Activated CD8-positive, alpha-beta T cell treated with anti-CD3 and anti-CD28 coated beads, Interleukin-2, amount 10 ng/mL, durations not matched to agents 7 days and 5 days (primary cell): Measurements from ENCODE around the gene DPP4. TPM values are rescaled to one million over a fixed set of nuclear protein-coding genes. Genes with fewer than 3 reads are reported as not detected.

Experiments
- ATAC-seq: fragments of 150-1000 bp; cut with Tn5 transposase; one replicate; pipeline ENCODE4 v1.10.0; 2021; ENCODE audit warnings: moderate library complexity
- CTCF ChIA-PET: fragments of 350-600 bp; sonication (Branson Sonifier 250); formaldehyde crosslinking; loops from one replicate; lab custom pipeline; 2021; ENCODE audit warnings: antibody characterized with exemption; lab: Charles Lee
- POLR2A ChIA-PET: fragments of 350-600 bp; sonication (Branson Sonifier 250); formaldehyde crosslinking; loops from one replicate; lab custom pipeline; 2021; ENCODE audit warnings: antibody characterized with exemption; lab: Charles Lee
- DNase-seq: peaks from one replicate; pipeline ENCODE4 v3.0.0-alpha.2; 2020
- H3K27ac Mint-ChIP-seq: one replicate; pipeline ENCODE4 v1.8.0; 2021; ENCODE audit warnings: mild to moderate bottlenecking, mixed read lengths
- H3K27me3 Mint-ChIP-seq: one replicate; pipeline ENCODE4 v1.8.0; 2021; ENCODE audit warnings: low read depth, mixed read lengths
- H3K36me3 Mint-ChIP-seq: one replicate; pipeline ENCODE4 v1.8.0; 2021; ENCODE audit warnings: low read depth, mixed read lengths
- H3K4me1 Mint-ChIP-seq: one replicate; pipeline ENCODE4 v1.8.0; 2021; ENCODE audit warnings: low read depth, mixed read lengths
- H3K4me3 Mint-ChIP-seq: one replicate; pipeline ENCODE4 v1.8.0; 2021; ENCODE audit warnings: mild to moderate bottlenecking, mixed read lengths
- H3K9me3 Mint-ChIP-seq: one replicate; pipeline ENCODE4 v1.8.0; 2022; ENCODE audit warnings: mixed read lengths; ENCODE audit not compliant: insufficient read depth
- total RNA-seq, 2 experiments: library from RNA; stranded (reverse); gene quantifications; one replicate each; pipeline ENCODE4 v1.2.3, GENCODE V29; 2021

Gene DPP4
- total RNA-seq, 2 experiments from 2014 or later, result 158 TPM

DNA sequence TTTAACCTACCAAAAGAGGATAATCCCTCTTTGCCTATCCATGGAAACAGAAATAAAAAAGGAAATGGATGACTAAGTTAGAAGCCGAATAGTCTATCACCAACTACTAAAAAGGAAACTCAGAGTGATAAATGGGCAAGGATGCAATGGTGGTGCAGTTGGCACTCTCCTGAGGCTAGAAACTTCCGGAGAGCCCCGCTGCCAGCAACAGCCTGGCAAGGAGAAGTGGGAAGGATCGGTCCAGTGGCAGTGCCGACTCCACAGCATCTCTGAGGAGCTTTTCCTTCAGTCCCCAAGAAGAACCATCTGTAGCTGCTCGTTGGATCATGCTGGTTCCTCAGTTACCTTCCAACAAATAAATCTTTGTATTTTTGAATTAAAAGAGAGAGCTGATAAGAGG lies 74.7 kb downstream of the DPP4 start:
- H3K4me3 Mint-ChIP-seq, result no peak overlapping the region
- POLR2A ChIA-PET, result interaction anchor here (2.3 kb wide), 1 partner anchor 12 kb away, joined by 9 read pairs; no protein-coding TSS in a partner anchor
- DNase-seq (no peak), ATAC-seq (no peak)
- H3K27me3 Mint-ChIP-seq, result no peaks in the 10 kb centered on the region
- H3K27ac Mint-ChIP-seq, result no peak overlapping the region
- CTCF ChIA-PET, result interaction anchor here (0.9 to 3.1 kb wide), 5 partner anchors 8 to 127 kb away, joined by 4 to 14 read pairs (median 7); no protein-coding TSS in a partner anchor
- peaks cover 84% of the 10 kb centered on the region for H3K4me1 Mint-ChIP-seq
- no peaks in the 10 kb centered on the region for H3K9me3 Mint-ChIP-seq
- H3K36me3 Mint-ChIP-seq, result peaks cover 96% of the 10 kb centered on the region

DNA sequence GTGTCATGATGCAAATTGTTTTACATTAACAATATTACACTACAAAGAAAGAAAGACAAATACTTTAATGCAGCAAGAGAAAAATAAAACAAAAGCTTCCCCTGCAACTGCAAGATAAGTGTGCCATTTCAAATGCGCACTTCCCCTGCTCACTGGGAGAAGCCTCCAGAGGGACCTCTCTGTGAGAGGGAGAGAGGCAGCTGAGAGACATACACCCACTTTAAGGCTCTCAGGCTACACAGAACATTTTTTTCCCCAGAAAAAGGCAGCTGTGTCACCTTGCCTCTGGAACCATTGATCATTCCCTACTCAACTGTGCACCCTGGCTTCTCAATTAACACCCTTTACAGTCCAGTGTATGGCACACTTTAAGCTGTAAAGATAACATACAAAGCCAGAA lies 75.2 kb downstream of the DPP4 start:
- peaks cover 96% of the 10 kb centered on the region for H3K36me3 Mint-ChIP-seq
- no peak for ATAC-seq
- no peaks in the 10 kb centered on the region for H3K9me3 Mint-ChIP-seq
- H3K27ac Mint-ChIP-seq, result peak overlapping the region; percentile 76
- H3K4me3 Mint-ChIP-seq, result no peak overlapping the region
- no peak for DNase-seq
- POLR2A ChIA-PET, result interaction anchor here (1.8 to 2.3 kb wide), 2 partner anchors 12 to 46 kb away, joined by 9 read pairs; no protein-coding TSS in a partner anchor
- peaks cover 84% of the 10 kb centered on the region for H3K4me1 Mint-ChIP-seq
- CTCF ChIA-PET, result interaction anchor here (1.3 to 3.1 kb wide), 5 partner anchors 9 to 128 kb away, joined by 4 to 14 read pairs (median 7); no protein-coding TSS in a partner anchor
- H3K27me3 Mint-ChIP-seq, result no peaks in the 10 kb centered on the region

DNA sequence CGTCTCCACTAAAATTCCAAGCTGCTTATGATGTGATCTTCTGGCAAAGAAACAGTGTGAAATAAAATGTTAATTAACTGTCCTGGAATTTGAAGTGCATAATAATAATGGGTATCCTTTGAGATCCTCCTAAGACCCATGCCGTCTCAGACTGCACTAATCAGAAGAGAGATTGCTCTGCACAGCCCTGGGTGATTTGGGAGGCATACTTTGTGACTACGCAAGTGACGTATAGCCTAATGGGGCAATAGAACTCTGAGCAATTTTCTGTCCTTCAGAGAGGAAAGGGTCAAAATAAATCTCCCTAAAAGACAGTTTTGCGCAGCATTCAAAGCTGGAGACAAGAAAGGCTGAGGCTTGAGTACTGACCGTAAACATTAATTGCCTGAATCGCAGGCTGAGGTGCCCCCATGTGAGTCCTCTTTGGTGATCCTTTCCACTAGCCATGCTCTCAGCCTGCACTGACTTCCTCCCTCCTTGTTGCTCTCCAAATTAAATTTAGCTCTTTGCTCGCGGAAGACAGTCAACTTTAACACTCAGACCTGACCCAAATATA lies 76.0 kb downstream of the DPP4 start:
- peaks cover 86% of the 10 kb centered on the region for H3K4me1 Mint-ChIP-seq
- H3K9me3 Mint-ChIP-seq, result no peaks in the 10 kb centered on the region
- CTCF ChIA-PET, result interaction anchor here (1.5 to 3.1 kb wide), 4 partner anchors 10 to 51 kb away, joined by 4 to 15 read pairs (median 10); no protein-coding TSS in a partner anchor
- ATAC-seq, result no peak
- H3K27ac Mint-ChIP-seq, result peak overlapping the region; percentile 76
- no peak overlapping the region for H3K4me3 Mint-ChIP-seq
- DNase-seq, result no peak
- POLR2A ChIA-PET, result interaction anchor here (0.7 to 2.3 kb wide), 4 partner anchors 8 to 45 kb away, joined by 5 to 9 read pairs (median 7); no protein-coding TSS in a partner anchor
- peaks cover 95% of the 10 kb centered on the region for H3K36me3 Mint-ChIP-seq
- no peaks in the 10 kb centered on the region for H3K27me3 Mint-ChIP-seq

DNA sequence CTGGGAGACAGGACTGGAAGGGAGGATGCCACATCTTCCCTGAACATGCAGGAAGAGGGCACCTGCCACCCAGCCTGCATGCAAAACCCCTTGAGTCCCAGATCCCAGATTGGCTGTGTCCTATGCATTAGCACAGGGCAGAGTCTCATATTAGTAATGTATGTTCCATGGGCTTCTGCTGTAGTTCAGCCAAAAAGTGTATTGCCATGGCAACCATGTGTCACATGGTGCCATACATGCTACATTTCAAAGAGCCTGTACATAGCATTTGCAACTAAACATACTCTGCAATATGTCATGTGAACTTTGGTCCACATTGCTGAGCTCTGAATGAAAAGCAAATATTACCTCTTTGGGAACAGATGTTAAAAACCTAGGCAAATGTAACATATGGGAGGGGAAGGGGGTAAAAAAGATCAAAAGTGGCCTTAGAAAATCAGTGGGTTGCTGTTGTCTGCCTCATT lies 78.4 kb downstream of the DPP4 start:
- Mint-ChIP-seq H3K4me3 (peak overlapping the region; percentile 60), H3K4me1 (peaks cover 89% of the 10 kb centered on the region), H3K27me3 (no peaks in the 10 kb centered on the region), H3K27ac (peak overlapping the region; percentile 92), H3K9me3 (no peaks in the 10 kb centered on the region), H3K36me3 (peaks cover 87% of the 10 kb centered on the region)
- POLR2A ChIA-PET, result interaction anchor here (1.4 to 7.2 kb wide), 3 partner anchors 16 to 41 kb away, joined by 3 to 140 read pairs (median 49); no protein-coding TSS in a partner anchor
- DNase-seq (no peak), ATAC-seq (peak; percentile 38)
- CTCF ChIA-PET, result interaction anchor here (1.2 to 6.5 kb wide), 12 partner anchors 9 to 78 kb away, joined by 3 to 85 read pairs (median 7); partner anchors contain the start of gene DPP4

DNA sequence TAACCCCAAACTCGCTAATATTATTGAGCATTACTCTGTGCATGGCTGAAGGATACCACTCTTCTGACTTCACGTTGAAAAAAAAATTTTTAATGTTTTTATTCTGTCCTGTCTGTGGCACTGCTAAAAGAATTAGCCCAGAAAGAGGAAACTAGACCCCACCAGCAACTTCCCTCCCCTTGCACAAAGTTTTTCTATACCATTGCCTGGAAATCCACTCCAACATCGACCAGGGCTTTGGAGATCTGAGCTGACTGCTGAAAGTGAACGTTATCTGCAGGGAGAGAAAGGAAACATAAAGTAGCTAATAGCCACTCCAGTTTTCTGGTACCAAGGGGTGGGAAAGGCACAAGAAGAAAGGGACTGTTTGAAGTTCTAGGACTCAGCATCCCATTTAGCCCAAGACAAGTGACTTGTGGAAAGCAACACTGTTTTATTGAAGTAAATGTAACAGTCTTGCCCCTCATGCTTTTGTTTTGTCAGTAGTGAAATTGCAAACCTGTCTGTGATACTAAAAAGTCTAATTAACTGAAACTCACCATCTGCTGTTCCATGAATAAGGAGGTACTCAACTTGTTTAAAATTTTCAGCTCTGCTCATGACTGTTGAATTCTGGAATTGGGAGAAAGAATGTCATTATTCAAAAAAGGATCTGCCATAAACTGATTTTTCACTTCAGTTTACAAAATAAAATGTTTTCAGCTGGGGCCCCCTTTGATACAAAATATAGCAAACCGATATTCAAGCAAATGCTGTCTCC lies 79.1 kb downstream of the DPP4 start:
- CTCF ChIA-PET, result interaction anchor here (1.2 to 6.5 kb wide), 12 partner anchors 11 to 79 kb away, joined by 3 to 85 read pairs (median 10); partner anchors contain the start of gene DPP4

DNA sequence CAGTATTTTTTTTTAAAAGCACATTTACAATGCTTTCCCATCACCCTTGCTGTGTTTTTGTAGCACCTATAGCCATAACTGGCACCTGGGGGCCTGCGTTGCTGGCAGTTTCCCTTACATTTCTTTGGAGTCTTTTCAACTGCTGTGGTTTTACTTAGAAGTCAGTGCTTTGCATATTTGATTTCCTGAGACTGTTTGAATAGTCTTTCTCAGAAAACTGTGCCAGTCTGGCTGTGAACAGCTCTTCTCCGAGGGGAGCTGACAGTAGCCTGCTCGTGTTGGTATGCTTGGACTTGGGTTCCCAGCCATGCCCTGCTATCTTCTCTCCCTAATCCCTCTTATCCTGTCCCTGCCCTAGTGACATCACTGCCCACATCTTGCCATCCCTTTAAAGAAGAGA lies 81.5 kb downstream of the DPP4 start:
- H3K9me3 Mint-ChIP-seq, result no peaks in the 10 kb centered on the region
- POLR2A ChIA-PET, result interaction anchor here (0.7 to 7.2 kb wide), 22 partner anchors 9 to 326 kb away, joined by 3 to 140 read pairs (median 5); partner anchors contain the start of genes DPP4 and IFIH1
- ATAC-seq, result peak; percentile 89

More for the DNA sequence above, 79.1 kb downstream of the DPP4 start:
- POLR2A ChIA-PET, result interaction anchor here (0.6 to 7.2 kb wide), 5 partner anchors 10 to 41 kb away, joined by 3 to 140 read pairs (median 3); no protein-coding TSS in a partner anchor
- ATAC-seq, result no peak
- peaks cover 87% of the 10 kb centered on the region for H3K36me3 Mint-ChIP-seq
- H3K27me3 Mint-ChIP-seq, result no peaks in the 10 kb centered on the region
- peak overlapping the region; percentile 92 for H3K27ac Mint-ChIP-seq
- H3K9me3 Mint-ChIP-seq, result no peaks in the 10 kb centered on the region
- no peak for DNase-seq
- peak overlapping the region; percentile 60 for H3K4me3 Mint-ChIP-seq
- peaks cover 89% of the 10 kb centered on the region for H3K4me1 Mint-ChIP-seq

DNA sequence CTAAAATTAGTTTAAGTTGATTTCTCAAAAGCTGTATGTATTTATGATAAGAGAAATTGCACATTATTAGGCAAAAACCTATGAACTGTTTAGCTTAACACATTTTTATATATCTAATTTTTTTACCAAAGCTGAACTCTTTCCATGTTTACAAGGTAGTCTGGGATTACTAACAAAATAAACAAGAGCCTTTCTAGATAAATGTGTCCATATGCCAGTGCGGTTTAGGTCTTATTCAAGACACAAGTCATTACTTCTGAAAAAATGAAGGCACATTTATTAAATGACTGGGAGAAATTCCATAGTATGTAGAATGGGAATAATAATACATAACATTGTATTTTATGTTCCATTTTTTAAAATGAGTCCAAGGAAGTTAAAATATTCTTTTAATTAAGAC lies 82.0 kb downstream of the DPP4 start:
- Mint-ChIP-seq H3K9me3 (peaks cover 3% of the 10 kb centered on the region), H3K4me1 (peaks cover 80% of the 10 kb centered on the region), H3K4me3 (no peak overlapping the region), H3K36me3 (peaks cover 85% of the 10 kb centered on the region), H3K27ac (peak overlapping the region; percentile 96), H3K27me3 (no peaks in the 10 kb centered on the region)
- POLR2A ChIA-PET, result interaction anchor here (0.7 to 7.2 kb wide), 17 partner anchors 9 to 327 kb away, joined by 3 to 140 read pairs (median 5); partner anchors contain the start of genes DPP4 and IFIH1
- no peak for ATAC-seq
- CTCF ChIA-PET, result interaction anchor here (0.8 to 6.5 kb wide), 12 partner anchors 10 to 133 kb away, joined by 3 to 85 read pairs (median 5); partner anchors contain the start of gene DPP4
- no peak for DNase-seq

More for the DNA sequence above, 81.5 kb downstream of the DPP4 start:
- H3K27ac Mint-ChIP-seq, result peak overlapping the region; percentile 96
- CTCF ChIA-PET, result interaction anchor here (0.7 to 6.5 kb wide), 18 partner anchors 9 to 132 kb away, joined by 3 to 85 read pairs (median 5); partner anchors contain the start of gene DPP4
- peak; percentile 81 for DNase-seq
- peak overlapping the region; percentile 77 for H3K4me3 Mint-ChIP-seq
- peaks cover 85% of the 10 kb centered on the region for H3K36me3 Mint-ChIP-seq
- H3K4me1 Mint-ChIP-seq, result peaks cover 83% of the 10 kb centered on the region
- H3K27me3 Mint-ChIP-seq, result no peaks in the 10 kb centered on the region

DNA sequence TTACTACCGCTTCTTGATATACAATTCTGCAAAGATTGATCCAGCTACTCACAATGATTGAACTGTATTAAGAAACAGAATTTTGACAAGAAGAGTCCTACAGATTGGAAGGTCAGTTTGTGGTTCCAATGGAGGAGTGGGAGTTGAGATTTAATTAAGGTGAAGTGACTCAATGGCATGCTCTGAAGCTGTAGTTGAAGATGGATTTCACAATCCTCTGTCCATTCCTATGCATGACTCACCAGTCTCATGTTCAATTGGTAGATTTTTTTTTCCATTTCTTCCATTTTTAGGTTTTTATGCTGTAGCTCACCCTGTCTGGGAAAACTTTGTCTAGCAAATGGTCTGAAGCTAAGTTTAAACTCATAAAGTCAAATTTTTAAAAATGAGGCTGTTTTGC lies 83.3 kb downstream of the DPP4 start:
- no peak overlapping the region for H3K4me3 Mint-ChIP-seq
- CTCF ChIA-PET, result interaction anchor here (0.7 to 6.5 kb wide), 8 partner anchors 11 to 136 kb away, joined by 3 to 71 read pairs (median 4); no protein-coding TSS in a partner anchor
- ATAC-seq (no peak), DNase-seq (no peak)
- peaks cover 7% of the 10 kb centered on the region for H3K9me3 Mint-ChIP-seq
- POLR2A ChIA-PET, result interaction anchor here (0.9 to 7.2 kb wide), 2 partner anchors 12 to 37 kb away, joined by 3 to 140 read pairs; no protein-coding TSS in a partner anchor
- H3K36me3 Mint-ChIP-seq, result peaks cover 82% of the 10 kb centered on the region
- no peaks in the 10 kb centered on the region for H3K27me3 Mint-ChIP-seq
- peak overlapping the region; percentile 45 for H3K27ac Mint-ChIP-seq
- H3K4me1 Mint-ChIP-seq, result peaks cover 70% of the 10 kb centered on the region

DNA sequence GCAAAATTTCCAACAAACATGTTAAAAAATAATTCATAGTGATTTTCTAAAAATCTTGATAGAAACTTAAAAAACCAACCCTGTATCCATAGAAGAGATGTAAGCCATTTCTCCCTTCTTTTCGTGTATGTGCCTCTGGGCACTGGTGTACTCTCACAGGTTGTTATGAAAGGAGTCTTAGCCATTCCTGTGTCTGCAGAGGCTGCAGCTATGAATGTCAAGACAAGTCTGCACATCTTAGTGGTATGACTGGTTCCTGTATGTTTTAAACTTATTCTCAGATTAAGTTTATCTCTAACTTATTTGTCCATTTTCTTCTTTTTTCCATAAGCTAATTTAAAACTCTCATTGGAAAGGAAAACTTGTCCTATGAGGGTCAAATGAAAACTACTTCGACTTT lies 84.0 kb downstream of the DPP4 start:
- no peaks in the 10 kb centered on the region for H3K27me3 Mint-ChIP-seq
- no peak overlapping the region for H3K4me3 Mint-ChIP-seq
- ChIA-PET CTCF (interaction anchor here (1.3 to 1.8 kb wide), 6 partner anchors 10 to 44 kb away, joined by 3 to 7 read pairs (median 4); no protein-coding TSS in a partner anchor), POLR2A (interaction anchor here (0.9 to 7.2 kb wide), 2 partner anchors 11 to 36 kb away, joined by 3 to 140 read pairs; no protein-coding TSS in a partner anchor)
- peaks cover 63% of the 10 kb centered on the region for H3K4me1 Mint-ChIP-seq
- no peak for DNase-seq
- H3K36me3 Mint-ChIP-seq, result peaks cover 75% of the 10 kb centered on the region
- no peak for ATAC-seq
- peaks cover 7% of the 10 kb centered on the region for H3K9me3 Mint-ChIP-seq
- H3K27ac Mint-ChIP-seq, result no peak overlapping the region

DNA sequence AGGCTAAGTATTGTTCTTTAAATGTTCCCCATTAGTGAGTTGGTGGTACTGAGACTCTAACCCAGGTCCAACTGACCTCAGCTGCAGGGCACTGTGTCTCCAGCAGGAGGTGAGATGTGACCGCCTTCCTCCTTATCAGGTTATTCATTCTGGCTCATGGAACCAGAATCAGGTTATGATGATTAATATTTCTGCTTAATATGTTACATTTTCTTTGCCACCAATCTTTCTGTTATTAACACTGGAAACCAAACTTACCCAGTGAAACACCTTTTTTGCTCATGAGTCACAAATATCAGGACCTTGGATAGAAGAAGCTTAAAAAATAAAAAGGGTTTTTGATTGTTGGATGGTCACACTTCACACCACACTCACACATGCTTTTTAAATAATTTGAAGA lies 85.4 kb downstream of the DPP4 start:
- Mint-ChIP-seq H3K27ac (no peak overlapping the region), H3K4me1 (peaks cover 48% of the 10 kb centered on the region), H3K36me3 (peaks cover 62% of the 10 kb centered on the region), H3K4me3 (no peak overlapping the region), H3K27me3 (no peaks in the 10 kb centered on the region), H3K9me3 (peaks cover 7% of the 10 kb centered on the region)
- DNase-seq (no peak), ATAC-seq (no peak)
- CTCF ChIA-PET, result interaction anchor here (1.0 to 1.8 kb wide), 3 partner anchors 9 to 42 kb away, joined by 3 to 4 read pairs (median 3); no protein-coding TSS in a partner anchor
- POLR2A ChIA-PET, result interaction anchor here (0.8 to 1.0 kb wide), 3 partner anchors 10 to 34 kb away, joined by 3 read pairs; no protein-coding TSS in a partner anchor
